ENCODE results near the gene TENM3. TPM values are rescaled to one million over a fixed set of nuclear protein-coding genes. Genes with fewer than 3 reads are reported as not detected.

Gene TENM3
- total and polyA plus RNA-seq, 12 donors: 2.6 to 54.4 (median 42.8) TPM

- Histone ChIP-seq H3K36me3 (replicated peaks in 1 of 2) (no peaks in the 10 kb centered on the region), H3K4me1 (replicated peaks in 1 of 2) (no peaks in the 10 kb centered on the region), H3K9me3 (replicated peaks in 1 of 3) (no peaks in the 10 kb centered on the region), H3K27ac (no peak overlapping the region), H3K27me3 (no peaks in the 10 kb centered on the region), H3K4me3 (no peak overlapping the region)
- no peak for TF ChIP-seq CTCF (IDR thresholded peaks at IDR 0.05)
- TF ChIP-seq POLR2A (IDR thresholded peaks at IDR 0.05): no peak
- intact Hi-C loops (cut with DNase I): no loop called here
- WGBS, 4 donors: 72 to 92% (median 82%) methylated on average over 8 to 22 of the region's 22 CpGs
- no peak for DNase-seq
Observed at GRCh38 chr4:182818926-182819730, 575.9 kb downstream of the TENM3 start.

GRCh38 chr4:182819751-182820150 is 576.5 kb downstream of the TENM3 start:
- Histone ChIP-seq H3K4me3 (no peak overlapping the region), H3K9me3 (replicated peaks in 1 of 3) (no peaks in the 10 kb centered on the region), H3K4me1 (replicated peaks in 1 of 2) (no peaks in the 10 kb centered on the region), H3K36me3 (replicated peaks in 1 of 2) (no peaks in the 10 kb centered on the region), H3K27ac (no peak overlapping the region), H3K27me3 (no peaks in the 10 kb centered on the region)
- intact Hi-C loops (cut with DNase I): no loop called here
- no peak for DNase-seq
- 88 to 98% (median 94%) methylated on average over 6 to 7 of the region's 7 CpGs for WGBS, 4 donors
- TF ChIP-seq POLR2A (IDR thresholded peaks at IDR 0.05) (no peak), CTCF (IDR thresholded peaks at IDR 0.05) (no peak)

GRCh38 chr4:182822554-182822953 is 579.4 kb downstream of the TENM3 start:
- no peak overlapping the region for H3K27ac ChIP-seq
- DNase-seq: no peak
- no peaks in the 10 kb centered on the region for H3K4me1 ChIP-seq (replicated peaks in 1 of 2)
- no peak for TF ChIP-seq CTCF (IDR thresholded peaks at IDR 0.05)
- 87 to 93% (median 89%) methylated on average over 11 of the region's 11 CpGs for WGBS, 4 donors
- no peaks in the 10 kb centered on the region for H3K9me3 ChIP-seq (replicated peaks in 1 of 3)
- no peak overlapping the region for H3K4me3 ChIP-seq
- no peaks in the 10 kb centered on the region for H3K36me3 ChIP-seq (replicated peaks in 1 of 2)
- no peaks in the 10 kb centered on the region for H3K27me3 ChIP-seq
- intact Hi-C loops (cut with DNase I): no loop called here

- H3K27me3 ChIP-seq: peaks cover 3% of the 10 kb centered on the region
- WGBS, 4 donors: 43 to 83% (median 72%) methylated on average over 1 of the region's 1 CpG
- H3K9me3 ChIP-seq (replicated peaks in 1 of 3): no peaks in the 10 kb centered on the region
- no peaks in the 10 kb centered on the region for H3K4me1 ChIP-seq (replicated peaks in 1 of 2)
- H3K27ac ChIP-seq: no peak overlapping the region
- no peak for DNase-seq
- H3K4me3 ChIP-seq: no peak overlapping the region
- no peaks in the 10 kb centered on the region for H3K36me3 ChIP-seq (replicated peaks in 1 of 2)
- TF ChIP-seq POLR2A (IDR thresholded peaks at IDR 0.05): no peak
- TF ChIP-seq CTCF (IDR thresholded peaks at IDR 0.05): no peak
- intact Hi-C loops (cut with DNase I): no loop called here
Observed at GRCh38 chr4:182823576-182823975, 580.4 kb downstream of the TENM3 start.

Data from adrenal gland (tissue), 12 donors.